SK-N-SH treated with all-trans-retinoic acid at 6 μM for 48 hours (cell line): Measurements from ENCODE around the gene CMIP.

Experiments used
- ESRRG ChIP-seq: fragments of 250-450 bp; sonication (Bioruptor Pico); IDR thresholded peaks from 2 replicates; pipeline ENCODE4 v1.6.1; 2021; ENCODE audit warnings: mild to moderate bottlenecking
- PPARA ChIP-seq: fragments of 250-450 bp; sonication (Bioruptor Pico); IDR thresholded peaks from 2 replicates; pipeline ENCODE4 v1.5.0; 2020; ENCODE audit warnings: mild to moderate bottlenecking, borderline replicate concordance
- RARB ChIP-seq: fragments of 250-450 bp; sonication (Bioruptor Pico); IDR thresholded peaks from 2 replicates; pipeline ENCODE4 v1.8.0; 2021; ENCODE audit warnings: mild to moderate bottlenecking, moderate library complexity
- TOX ChIP-seq: fragments of 250-450 bp; sonication (Bioruptor Pico); IDR thresholded peaks from 2 replicates; pipeline ENCODE4 v1.8.0; 2021; ENCODE audit warnings: mild to moderate bottlenecking, moderate library complexity, borderline replicate concordance
- ZFP3 ChIP-seq: fragments of 250-450 bp; sonication (Bioruptor Pico); IDR thresholded peaks from 2 replicates; pipeline ENCODE4 v1.5.0; 2020; ENCODE audit warnings: mild to moderate bottlenecking, moderate library complexity
- ZFP30 ChIP-seq: fragments of 450-650 bp; formaldehyde crosslinking; IDR thresholded peaks from 2 replicates; pipeline ENCODE4 v1.5.0; 2022; ENCODE audit warnings: mild to moderate bottlenecking, moderate library complexity
- ZNF70 ChIP-seq: fragments of 450-650 bp; formaldehyde crosslinking; IDR thresholded peaks from 2 replicates; pipeline ENCODE4 v1.5.0; 2020; ENCODE audit warnings: mild to moderate bottlenecking, moderate library complexity
- TF ChIP-seq, protein P1 (sequence below): fragments of 250-450 bp; sonication (Bioruptor Pico); IDR thresholded peaks from 2 replicates; pipeline ENCODE4 v1.8.0; 2020; ENCODE audit warnings: mild to moderate bottlenecking, moderate library complexity, borderline replicate concordance

- TF ChIP-seq ZFP30 = no peak
- TF ChIP-seq ESRRG = no peak
- TF ChIP-seq TOX (CRISPR knock-in tag) = no peak
- no peak for TF ChIP-seq ZNF70 (CRISPR knock-in tag)
- TF ChIP-seq RARB = no peak
- TF ChIP-seq, protein P1, sequence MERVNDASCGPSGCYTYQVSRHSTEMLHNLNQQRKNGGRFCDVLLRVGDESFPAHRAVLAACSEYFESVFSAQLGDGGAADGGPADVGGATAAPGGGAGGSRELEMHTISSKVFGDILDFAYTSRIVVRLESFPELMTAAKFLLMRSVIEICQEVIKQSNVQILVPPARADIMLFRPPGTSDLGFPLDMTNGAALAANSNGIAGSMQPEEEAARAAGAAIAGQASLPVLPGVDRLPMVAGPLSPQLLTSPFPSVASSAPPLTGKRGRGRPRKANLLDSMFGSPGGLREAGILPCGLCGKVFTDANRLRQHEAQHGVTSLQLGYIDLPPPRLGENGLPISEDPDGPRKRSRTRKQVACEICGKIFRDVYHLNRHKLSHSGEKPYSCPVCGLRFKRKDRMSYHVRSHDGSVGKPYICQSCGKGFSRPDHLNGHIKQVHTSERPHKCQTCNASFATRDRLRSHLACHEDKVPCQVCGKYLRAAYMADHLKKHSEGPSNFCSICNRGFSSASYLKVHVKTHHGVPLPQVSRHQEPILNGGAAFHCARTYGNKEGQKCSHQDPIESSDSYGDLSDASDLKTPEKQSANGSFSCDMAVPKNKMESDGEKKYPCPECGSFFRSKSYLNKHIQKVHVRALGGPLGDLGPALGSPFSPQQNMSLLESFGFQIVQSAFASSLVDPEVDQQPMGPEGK (CRISPR knock-in tag) = no peak
- TF ChIP-seq PPARA = no peak
- TF ChIP-seq ZFP3 = no peak
Observed at GRCh38 chr16:81453091-81453728, 8.6 kb downstream of the CMIP start.
